GM21381 (cell line): Measurements from ENCODE around the gene MYPOP.

Source experiments
- ATAC-seq: cut with Tn5 transposase; IDR thresholded peaks from one replicate; pipeline ENCODE4 v1.9.1; 2021; ENCODE audit warnings: mild to moderate bottlenecking, moderate library complexity; ENCODE audit not compliant: unreplicated experiment

The MYPOP gene

GRCh38 chr19:45865269-45865948, 37.0 kb downstream of the MYPOP start:
- ATAC-seq = no peak

- no peak for ATAC-seq
Observed at GRCh38 chr19:45864629-45865082, 37.8 kb downstream of the MYPOP start.

- peak; percentile 38 for ATAC-seq
Observed at GRCh38 chr19:45863840-45864628, 38.4 kb downstream of the MYPOP start, which contains the start of gene FOXA3. Gene FOXA3, plus strand, starts transcription at chr19:45864326. Its CDS starts 131 bp downstream, at chr19:45864457.

GRCh38 chr19:45863335-45863839, 39.0 kb downstream of the MYPOP start:
- ATAC-seq = no peak

GRCh38 chr19:45862564-45863334, 39.7 kb downstream of the MYPOP start, which contains the start of gene SYMPK:
Gene SYMPK, minus strand, starts transcription at chr19:45863147. Its CDS starts 8,652 bp downstream, at chr19:45854495.
- ATAC-seq = peak; percentile 88

- ATAC-seq = no peak
Observed at GRCh38 chr19:45862271-45862563, 40.2 kb downstream of the MYPOP start.

GRCh38 chr19:45860359-45861259, 41.8 kb downstream of the MYPOP start:
- no peak for ATAC-seq

GRCh38 chr19:45854167-45854778, 48.1 kb downstream of the MYPOP start:
- no peak for ATAC-seq

- ATAC-seq = no peak
Observed at GRCh38 chr19:45852983-45853382, 49.4 kb downstream of the MYPOP start.

GRCh38 chr19:45852145-45852750, 50.2 kb downstream of the MYPOP start:
- ATAC-seq = no peak

GRCh38 chr19:45848922-45849321, 53.5 kb downstream of the MYPOP start:
- ATAC-seq = no peak

GRCh38 chr19:45847663-45848062, 54.8 kb downstream of the MYPOP start:
- no peak for ATAC-seq

GRCh38 chr19:45842198-45842597, 60.2 kb downstream of the MYPOP start:
- ATAC-seq = no peak
